HepG2 (cell line): Measurements from ENCODE around the gene TSC22D4. TPM values are rescaled to one million over a fixed set of nuclear protein-coding genes. Genes with fewer than 3 reads are reported as not detected.
A peak's percentile ranks its signal among the peaks of the same experiment; 100 is the strongest.

Source experiments
- AHR ChIP-seq: IDR thresholded peaks from 2 replicates; pipeline ENCODE4 v1.6.1; 2018; ENCODE audit warnings: missing genetic modification reagents, missing compliant biosample characterization
- CENPX ChIP-seq: sonication (generic); formaldehyde crosslinking; IDR thresholded peaks from 2 replicates; pipeline ENCODE4 v1.9.0; 2021; ENCODE audit warnings: mild to moderate bottlenecking, missing genetic modification reagents, moderate library complexity
- ELF3 ChIP-seq: IDR thresholded peaks from 2 replicates; pipeline ENCODE4 v1.6.1; 2016; ENCODE audit warnings: missing genetic modification reagents, missing compliant biosample characterization
- EP300 ChIP-seq, 3 experiments: sonication (generic) in 1 of 3; formaldehyde crosslinking in 1 of 3; IDR thresholded peaks; 2 replicates each; pipeline versions ENCODE4 v1.5.1 to v1.6.1; 2011 to 2020; ENCODE audit warnings: low read depth in 2 of 3, low read length in 2 of 3, borderline replicate concordance in 1 of 3, improper control_type of control experiment in 1 of 3, mild to moderate bottlenecking in 1 of 3, missing genetic modification reagents in 1 of 3, moderate library complexity in 1 of 3
- FOXK1 ChIP-seq: sonication (generic); formaldehyde crosslinking; IDR thresholded peaks from 2 replicates; pipeline ENCODE4 v1.4.0; 2020; ENCODE audit warnings: low read depth, missing genetic modification reagents, borderline replicate concordance
- IRF9 ChIP-seq: sonication (generic); formaldehyde crosslinking; IDR thresholded peaks from 2 replicates; pipeline ENCODE4 v1.8.0; 2022; ENCODE audit warnings: missing genetic modification reagents, mild to moderate bottlenecking, borderline replicate concordance
- TCF12 ChIP-seq, 2 experiments: fragments of 450-650 bp in 1 of 2; sonication (generic) in 1 of 2; formaldehyde crosslinking in 1 of 2; IDR thresholded peaks; 2 replicates each; pipeline versions ENCODE4 v1.6.1 to v1.8.0; 2017 to 2022; ENCODE audit warnings: antibody characterized with exemption in 1 of 2, mild to moderate bottlenecking in 1 of 2, missing genetic modification reagents in 1 of 2, moderate library complexity in 1 of 2
- ZNF263 ChIP-seq: sonication (generic); formaldehyde crosslinking; IDR thresholded peaks from 2 replicates; pipeline ENCODE4 v1.4.0; 2020; ENCODE audit warnings: missing genetic modification reagents
- ZNF33A ChIP-seq: sonication (generic); formaldehyde crosslinking; IDR thresholded peaks from 2 replicates; pipeline ENCODE4 v1.5.1; 2020; ENCODE audit warnings: missing genetic modification reagents, mild to moderate bottlenecking, moderate library complexity, borderline replicate concordance
- ZNF350 ChIP-seq: sonication (generic); formaldehyde crosslinking; IDR thresholded peaks from 2 replicates; pipeline ENCODE4 v1.4.0; 2020; ENCODE audit warnings: mild to moderate bottlenecking, low read depth, missing genetic modification reagents, borderline replicate concordance
- ZNF496 ChIP-seq: sonication (generic); formaldehyde crosslinking; IDR thresholded peaks from 2 replicates; pipeline ENCODE4 v1.8.1; 2023; ENCODE audit warnings: mild to moderate bottlenecking, moderate library complexity, missing genetic modification reagents; ENCODE audit not compliant: insufficient replicate concordance
- ZNF501 ChIP-seq: sonication (generic); formaldehyde crosslinking; IDR thresholded peaks from 2 replicates; pipeline ENCODE4 v1.5.1; 2020; ENCODE audit warnings: mild to moderate bottlenecking, moderate library complexity, missing genetic modification reagents
- ZNF709 ChIP-seq: sonication (generic); formaldehyde crosslinking; IDR thresholded peaks from 2 replicates; pipeline ENCODE4 v1.5.0; 2020; ENCODE audit warnings: mild to moderate bottlenecking, missing genetic modification reagents
- polyA plus RNA-seq, 8 experiments: library from polyadenylated mRNA; depleted of rRNA in 3 of 8; stranded (reverse) in 7 of 8; unstranded in 1 of 8; fragments of >200 nt; fragmentation: Illumina TruSeq in 4 of 8; extraction: Trizol in 4 of 8; gene quantifications; 2 replicates each; pipeline versions ENCODE4 v1.2.1 to v1.2.3, GENCODE V29; 2011 to 2016; ENCODE audit warnings: low read depth in 4 of 8, missing spikeins in 1 of 8, mixed read lengths in 1 of 8; ENCODE audit not compliant: insufficient read depth in 1 of 8
- total RNA-seq, 5 experiments: library from RNA; depleted of rRNA; stranded (reverse); fragments of >200 nt; fragmentation: Illumina TruSeq; extraction: Trizol; gene quantifications; 2 replicates each; pipeline ENCODE4 v1.2.3, GENCODE V29; 2016; ENCODE audit warnings: low read depth in 1 of 5
- TF ChIP-seq, protein P1 (sequence below): sonication (generic); formaldehyde crosslinking; IDR thresholded peaks from 2 replicates; pipeline ENCODE4 v1.8.0; 2022; ENCODE audit warnings: mild to moderate bottlenecking, missing genetic modification reagents, borderline replicate concordance
- TF ChIP-seq, protein P2 (sequence below): sonication (generic); formaldehyde crosslinking; IDR thresholded peaks from 2 replicates; pipeline ENCODE4 v1.9.0; 2021; ENCODE audit warnings: mild to moderate bottlenecking, missing genetic modification reagents
- TF ChIP-seq, protein P3 (sequence below): sonication (generic); formaldehyde crosslinking; IDR thresholded peaks from 2 replicates; pipeline ENCODE4 v1.4.0; 2020; ENCODE audit warnings: mild to moderate bottlenecking, missing genetic modification reagents

Gene TSC22D4
- total and polyA plus RNA-seq, 2 of the 13 experiments (the other 11 are each of a cell fraction or from before 2014, with no cell fraction given) = 7.7 to 8.7 TPM

- TF ChIP-seq ZNF263 (CRISPR knock-in tag) (0 out of 2 replicates have a peak, but pooled peaks have one; percentile 11), ZNF350 (no peak; the same call in none of the 2 replicates), CENPX (CRISPR knock-in tag) (no peak), IRF9 (CRISPR knock-in tag) (peak; percentile 61), FOXK1 (CRISPR knock-in tag) (no peak), AHR (CRISPR knock-in tag) (no peak), TCF12 (IDR thresholded peaks at IDR 0.05) (no peak), TCF12 (CRISPR knock-in tag; IDR thresholded peaks at IDR 0.05) (no peak), ELF3 (CRISPR knock-in tag) (no peak), ZNF33A (CRISPR knock-in tag) (0 out of 2 replicates have a peak, but pooled peaks have one; percentile 55), ZNF501 (CRISPR knock-in tag) (no peak; the same call in 1 of the 2 replicates), ZNF496 (CRISPR knock-in tag) (no peak), EP300 (IDR thresholded peaks at IDR 0.05; ENCODE audit: low read depth in 2 of 2, low read length in 2 of 2) (no peak), EP300 (CRISPR knock-in tag; IDR thresholded peaks at IDR 0.05; ENCODE audit: borderline replicate concordance) (no peak), ZNF709 (CRISPR knock-in tag) (peak; percentile 38; the same call in 1 of the 2 replicates)
- TF ChIP-seq, protein P1, sequence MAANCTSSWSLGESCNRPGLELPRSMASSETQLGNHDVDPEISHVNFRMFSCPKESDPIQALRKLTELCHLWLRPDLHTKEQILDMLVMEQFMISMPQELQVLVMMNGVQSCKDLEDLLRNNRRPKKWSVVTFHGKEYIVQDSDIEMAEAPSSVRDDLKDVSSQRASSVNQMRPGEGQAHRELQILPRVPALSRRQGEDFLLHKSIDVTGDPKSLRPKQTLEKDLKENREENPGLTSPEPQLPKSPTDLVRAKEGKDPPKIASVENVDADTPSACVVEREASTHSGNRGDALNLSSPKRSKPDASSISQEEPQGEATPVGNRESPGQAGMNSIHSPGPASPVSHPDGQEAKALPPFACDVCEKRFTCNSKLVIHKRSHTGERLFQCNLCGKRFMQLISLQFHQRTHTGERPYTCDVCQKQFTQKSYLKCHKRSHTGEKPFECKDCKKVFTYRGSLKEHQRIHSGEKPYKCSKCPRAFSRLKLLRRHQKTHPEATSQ (CRISPR knock-in tag) = peak; percentile 72; the same call in 1 of the 2 replicates
- TF ChIP-seq, protein P2, sequence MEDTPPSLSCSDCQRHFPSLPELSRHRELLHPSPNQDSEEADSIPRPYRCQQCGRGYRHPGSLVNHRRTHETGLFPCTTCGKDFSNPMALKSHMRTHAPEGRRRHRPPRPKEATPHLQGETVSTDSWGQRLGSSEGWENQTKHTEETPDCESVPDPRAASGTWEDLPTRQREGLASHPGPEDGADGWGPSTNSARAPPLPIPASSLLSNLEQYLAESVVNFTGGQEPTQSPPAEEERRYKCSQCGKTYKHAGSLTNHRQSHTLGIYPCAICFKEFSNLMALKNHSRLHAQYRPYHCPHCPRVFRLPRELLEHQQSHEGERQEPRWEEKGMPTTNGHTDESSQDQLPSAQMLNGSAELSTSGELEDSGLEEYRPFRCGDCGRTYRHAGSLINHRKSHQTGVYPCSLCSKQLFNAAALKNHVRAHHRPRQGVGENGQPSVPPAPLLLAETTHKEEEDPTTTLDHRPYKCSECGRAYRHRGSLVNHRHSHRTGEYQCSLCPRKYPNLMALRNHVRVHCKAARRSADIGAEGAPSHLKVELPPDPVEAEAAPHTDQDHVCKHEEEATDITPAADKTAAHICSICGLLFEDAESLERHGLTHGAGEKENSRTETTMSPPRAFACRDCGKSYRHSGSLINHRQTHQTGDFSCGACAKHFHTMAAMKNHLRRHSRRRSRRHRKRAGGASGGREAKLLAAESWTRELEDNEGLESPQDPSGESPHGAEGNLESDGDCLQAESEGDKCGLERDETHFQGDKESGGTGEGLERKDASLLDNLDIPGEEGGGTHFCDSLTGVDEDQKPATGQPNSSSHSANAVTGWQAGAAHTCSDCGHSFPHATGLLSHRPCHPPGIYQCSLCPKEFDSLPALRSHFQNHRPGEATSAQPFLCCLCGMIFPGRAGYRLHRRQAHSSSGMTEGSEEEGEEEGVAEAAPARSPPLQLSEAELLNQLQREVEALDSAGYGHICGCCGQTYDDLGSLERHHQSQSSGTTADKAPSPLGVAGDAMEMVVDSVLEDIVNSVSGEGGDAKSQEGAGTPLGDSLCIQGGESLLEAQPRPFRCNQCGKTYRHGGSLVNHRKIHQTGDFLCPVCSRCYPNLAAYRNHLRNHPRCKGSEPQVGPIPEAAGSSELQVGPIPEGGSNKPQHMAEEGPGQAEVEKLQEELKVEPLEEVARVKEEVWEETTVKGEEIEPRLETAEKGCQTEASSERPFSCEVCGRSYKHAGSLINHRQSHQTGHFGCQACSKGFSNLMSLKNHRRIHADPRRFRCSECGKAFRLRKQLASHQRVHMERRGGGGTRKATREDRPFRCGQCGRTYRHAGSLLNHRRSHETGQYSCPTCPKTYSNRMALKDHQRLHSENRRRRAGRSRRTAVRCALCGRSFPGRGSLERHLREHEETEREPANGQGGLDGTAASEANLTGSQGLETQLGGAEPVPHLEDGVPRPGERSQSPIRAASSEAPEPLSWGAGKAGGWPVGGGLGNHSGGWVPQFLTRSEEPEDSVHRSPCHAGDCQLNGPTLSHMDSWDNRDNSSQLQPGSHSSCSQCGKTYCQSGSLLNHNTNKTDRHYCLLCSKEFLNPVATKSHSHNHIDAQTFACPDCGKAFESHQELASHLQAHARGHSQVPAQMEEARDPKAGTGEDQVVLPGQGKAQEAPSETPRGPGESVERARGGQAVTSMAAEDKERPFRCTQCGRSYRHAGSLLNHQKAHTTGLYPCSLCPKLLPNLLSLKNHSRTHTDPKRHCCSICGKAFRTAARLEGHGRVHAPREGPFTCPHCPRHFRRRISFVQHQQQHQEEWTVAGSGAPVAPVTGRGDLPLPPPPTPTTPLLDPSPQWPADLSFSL (CRISPR knock-in tag) = no peak
- TF ChIP-seq, protein P3, sequence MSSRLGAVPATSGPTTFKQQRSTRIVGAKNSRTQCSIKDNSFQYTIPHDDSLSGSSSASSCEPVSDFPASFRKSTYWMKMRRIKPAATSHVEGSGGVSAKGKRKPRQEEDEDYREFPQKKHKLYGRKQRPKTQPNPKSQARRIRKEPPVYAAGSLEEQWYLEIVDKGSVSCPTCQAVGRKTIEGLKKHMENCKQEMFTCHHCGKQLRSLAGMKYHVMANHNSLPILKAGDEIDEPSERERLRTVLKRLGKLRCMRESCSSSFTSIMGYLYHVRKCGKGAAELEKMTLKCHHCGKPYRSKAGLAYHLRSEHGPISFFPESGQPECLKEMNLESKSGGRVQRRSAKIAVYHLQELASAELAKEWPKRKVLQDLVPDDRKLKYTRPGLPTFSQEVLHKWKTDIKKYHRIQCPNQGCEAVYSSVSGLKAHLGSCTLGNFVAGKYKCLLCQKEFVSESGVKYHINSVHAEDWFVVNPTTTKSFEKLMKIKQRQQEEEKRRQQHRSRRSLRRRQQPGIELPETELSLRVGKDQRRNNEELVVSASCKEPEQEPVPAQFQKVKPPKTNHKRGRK = no peak
Measured at GRCh38 chr7:100435401-100436304, 43.4 kb downstream of the TSC22D4 start (continued).
